Breast epithelium (tissue), 3 donors: ENCODE data around the gene RAB8A.

ENCODE experiments used
- POLR2A ChIP-seq: fragments of 450-650 bp; IDR thresholded peaks from one replicate; pipeline ENCODE4 v1.6.1; 2016; ENCODE audit warnings: antibody characterized with exemption, mild to moderate bottlenecking, moderate library complexity
- POLR2AphosphoS5 ChIP-seq, 3 donors: sonication (generic); formaldehyde crosslinking; IDR thresholded peaks; one replicate each; pipeline ENCODE4 v1.6.1; 2017; ENCODE audit warnings: antibody characterized with exemption in 3 of 3
- TF ChIP-seq, protein P1 (sequence below), 3 donors: fragments of 450-650 bp; IDR thresholded peaks; one replicate each; pipeline ENCODE4 v1.5.1; 2016 to 2017; ENCODE audit warnings: antibody characterized with exemption in 3 of 3, mild to moderate bottlenecking in 3 of 3, moderate library complexity in 3 of 3

DNA sequence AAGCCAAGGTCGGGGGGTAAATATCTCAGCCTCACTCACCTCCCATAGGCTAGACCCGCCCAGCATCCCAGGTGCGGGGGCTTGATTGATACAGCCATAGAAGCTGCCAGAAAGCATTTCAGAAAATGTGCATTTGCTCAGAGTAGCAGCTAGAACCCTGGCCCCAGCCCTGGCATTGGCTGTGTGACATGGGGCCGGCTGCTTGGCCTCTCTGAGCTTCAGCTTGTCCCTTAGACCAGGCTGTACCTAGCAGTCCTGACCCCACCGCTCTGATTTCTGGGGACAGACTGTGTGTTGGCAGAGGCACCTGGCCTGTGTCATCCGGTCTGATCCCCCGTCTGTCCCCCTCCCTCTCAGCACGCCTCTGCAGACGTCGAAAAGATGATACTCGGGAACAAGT lies 15.4 kb downstream of the RAB8A start:
- TF ChIP-seq, protein P1, sequence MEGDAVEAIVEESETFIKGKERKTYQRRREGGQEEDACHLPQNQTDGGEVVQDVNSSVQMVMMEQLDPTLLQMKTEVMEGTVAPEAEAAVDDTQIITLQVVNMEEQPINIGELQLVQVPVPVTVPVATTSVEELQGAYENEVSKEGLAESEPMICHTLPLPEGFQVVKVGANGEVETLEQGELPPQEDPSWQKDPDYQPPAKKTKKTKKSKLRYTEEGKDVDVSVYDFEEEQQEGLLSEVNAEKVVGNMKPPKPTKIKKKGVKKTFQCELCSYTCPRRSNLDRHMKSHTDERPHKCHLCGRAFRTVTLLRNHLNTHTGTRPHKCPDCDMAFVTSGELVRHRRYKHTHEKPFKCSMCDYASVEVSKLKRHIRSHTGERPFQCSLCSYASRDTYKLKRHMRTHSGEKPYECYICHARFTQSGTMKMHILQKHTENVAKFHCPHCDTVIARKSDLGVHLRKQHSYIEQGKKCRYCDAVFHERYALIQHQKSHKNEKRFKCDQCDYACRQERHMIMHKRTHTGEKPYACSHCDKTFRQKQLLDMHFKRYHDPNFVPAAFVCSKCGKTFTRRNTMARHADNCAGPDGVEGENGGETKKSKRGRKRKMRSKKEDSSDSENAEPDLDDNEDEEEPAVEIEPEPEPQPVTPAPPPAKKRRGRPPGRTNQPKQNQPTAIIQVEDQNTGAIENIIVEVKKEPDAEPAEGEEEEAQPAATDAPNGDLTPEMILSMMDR (IDR thresholded peaks at IDR 0.05) = no peak
- TF ChIP-seq POLR2A (no peak), POLR2AphosphoS5 (IDR thresholded peaks at IDR 0.05) (no peak)
